H1 (cell line): ENCODE results near the gene GLS. TPM values are rescaled to one million over a fixed set of nuclear protein-coding genes. Genes with fewer than 3 reads are reported as not detected.

ENCODE experiments used
- ASH2L ChIP-seq: fragments of 200-600, 300-600 bp; sonication (generic); IDR thresholded peaks from one replicate; pipeline ENCODE4 v1.7.1; 2017; ENCODE audit warnings: low read length
- CBX8 ChIP-seq: fragments of 300-800, 300-1000 bp; sonication (generic); IDR thresholded peaks from 2 replicates; pipeline ENCODE4 v1.7.1; 2016; ENCODE audit warnings: low read depth, low read length, borderline replicate concordance
- E2F6 ChIP-seq: IDR thresholded peaks from 2 replicates; pipeline ENCODE4 v1.6.1; 2012; ENCODE audit warnings: inconsistent platforms
- HDAC2 ChIP-seq, 2 experiments: fragments of 300-600 bp in 1 of 2; sonication (generic) in 1 of 2; IDR thresholded peaks; 2 replicates each; pipeline ENCODE4 v1.6.1; 2011 to 2012; ENCODE audit warnings: low read depth in 2 of 2, low read length in 2 of 2, mild to moderate bottlenecking in 2 of 2, moderate library complexity in 2 of 2, borderline replicate concordance in 1 of 2, inconsistent platforms in 1 of 2
- HDAC6 ChIP-seq: IDR thresholded peaks from one replicate; pipeline ENCODE4 v1.7.1; 2012; ENCODE audit warnings: low read depth, mild to moderate bottlenecking, inconsistent platforms, low read length, moderate library complexity
- KDM5A ChIP-seq: fragments of 200-600 bp; IDR thresholded peaks from 2 replicates; pipeline ENCODE4 v1.7.1; 2012; ENCODE audit warnings: mild to moderate bottlenecking, low read length, inconsistent platforms, mixed read lengths
- SP1 ChIP-seq: IDR thresholded peaks from 2 replicates; pipeline ENCODE4 v1.6.1; 2011; ENCODE audit warnings: low read depth, low read length
- polyA plus RNA-seq, 7 experiments: library from polyadenylated mRNA; depleted of rRNA in 3 of 7; stranded (reverse) in 5 of 7; unstranded in 2 of 7; fragments of >200 nt in 5 of 7; fragments of 200-250 nt in 2 of 7; gene quantifications; 1 replicate in 5 of 7; 2 replicates in 1 of 7; 4 replicates in 1 of 7; pipeline versions ENCODE4 v1.2.1 to v1.2.3, GENCODE V29; 2011 to 2013; ENCODE audit warnings: missing spikeins in 2 of 7, mixed read lengths in 2 of 7
- total RNA-seq: library from RNA; stranded (reverse); fragmentation: NEBNext Ultra II Directional; extraction: Animal tissue kit (Norgen Biotek cat#: 25700); gene quantifications from 2 replicates; pipeline ENCODE4 v1.2.1, GENCODE V29; 2021

The GLS gene
- total and polyA plus RNA-seq, 2 of the 8 experiments (the other 6 are each of a cell fraction or from before 2014, with no cell fraction given), result 15.7 to 89.8 TPM

- TF ChIP-seq E2F6 (no peak), HDAC6 (no peak), SP1 (no peak), CBX8 (no peak), KDM5A (no peak), ASH2L (no peak), HDAC2 (IDR thresholded peaks at IDR 0.05; ENCODE audit: borderline replicate concordance in 1 of 2, low read depth in 2 of 2, low read length in 2 of 2) (no peak)
Measured at GRCh38 chr2:191008286-191008685, 127.7 kb downstream of the GLS start (continued).
